Ishikawa (cell line): ENCODE data around the gene CFAP90.

ENCODE experiments used
- CEBPB ChIP-seq: IDR thresholded peaks from 2 replicates; pipeline ENCODE4 v1.6.1; 2012
- CREB1 ChIP-seq: IDR thresholded peaks from 2 replicates; pipeline ENCODE4 v1.6.1; 2012; ENCODE audit warnings: low read depth
- EGR1 ChIP-seq: IDR thresholded peaks from 2 replicates; pipeline ENCODE4 v1.6.1; 2012
- EP300 ChIP-seq: IDR thresholded peaks from 2 replicates; pipeline ENCODE4 v1.6.1; 2012; ENCODE audit warnings: borderline replicate concordance
- FOXM1 ChIP-seq: IDR thresholded peaks from 2 replicates; pipeline ENCODE4 v1.6.1; 2012; ENCODE audit warnings: low read depth, borderline replicate concordance
- NFIC ChIP-seq: IDR thresholded peaks from 2 replicates; pipeline ENCODE4 v1.6.1; 2012
- RAD21 ChIP-seq: IDR thresholded peaks from 2 replicates; pipeline ENCODE4 v1.6.1; 2012; ENCODE audit warnings: low read depth
- TAF1 ChIP-seq: IDR thresholded peaks from 2 replicates; pipeline ENCODE4 v1.6.1; 2012; ENCODE audit warnings: low read depth, mild to moderate bottlenecking
- TCF12 ChIP-seq: IDR thresholded peaks from 2 replicates; pipeline ENCODE4 v1.6.1; 2012; ENCODE audit warnings: low read depth
- TEAD4 ChIP-seq: IDR thresholded peaks from 2 replicates; pipeline ENCODE4 v1.6.1; 2012
- YY1 ChIP-seq: IDR thresholded peaks from 2 replicates; pipeline ENCODE4 v1.6.1; 2012; ENCODE audit warnings: low read depth
- ZBTB7A ChIP-seq: IDR thresholded peaks from 2 replicates; pipeline ENCODE4 v1.6.1; 2012; ENCODE audit warnings: low read depth
- TF ChIP-seq, protein P1 (sequence below): IDR thresholded peaks from 2 replicates; pipeline ENCODE4 v1.6.1; 2012
- TF ChIP-seq, protein P2 (sequence below): IDR thresholded peaks from 2 replicates; pipeline ENCODE4 v1.6.1; 2012; ENCODE audit warnings: low read depth, mild to moderate bottlenecking
- TF ChIP-seq, protein P3 (sequence below): IDR thresholded peaks from 2 replicates; pipeline ENCODE4 v1.6.1; 2012

The CFAP90 gene

DNA sequence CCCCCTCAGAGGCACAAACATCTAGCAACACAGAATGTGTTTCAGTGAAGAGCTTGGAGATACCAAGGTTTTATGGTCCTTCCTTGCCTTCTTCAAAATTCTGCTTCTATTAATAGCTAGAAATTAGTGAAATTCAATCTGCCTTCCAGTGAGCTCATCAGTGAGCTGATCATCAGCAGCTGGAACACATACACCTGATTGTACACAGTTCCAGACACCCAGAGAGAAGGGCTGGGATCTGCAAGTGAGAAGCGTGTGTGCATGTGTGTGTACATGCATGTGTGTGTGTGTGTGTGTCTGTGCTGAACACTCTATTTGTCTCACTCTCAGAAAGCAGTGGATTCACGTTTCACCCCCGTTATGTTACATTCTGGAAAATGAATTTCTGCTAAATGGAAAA, 28.5 kb downstream of the CFAP90 start:
- TF ChIP-seq NFIC (no peak), CEBPB (no peak), TEAD4 (no peak), TAF1 (no peak), YY1 (no peak), EGR1 (no peak), TCF12 (no peak), FOXM1 (no peak), CREB1 (no peak), ZBTB7A (no peak), RAD21 (no peak), EP300 (no peak)
- TF ChIP-seq, protein P1, sequence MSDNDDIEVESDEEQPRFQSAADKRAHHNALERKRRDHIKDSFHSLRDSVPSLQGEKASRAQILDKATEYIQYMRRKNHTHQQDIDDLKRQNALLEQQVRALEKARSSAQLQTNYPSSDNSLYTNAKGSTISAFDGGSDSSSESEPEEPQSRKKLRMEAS, result no peak
- TF ChIP-seq, protein P2, sequence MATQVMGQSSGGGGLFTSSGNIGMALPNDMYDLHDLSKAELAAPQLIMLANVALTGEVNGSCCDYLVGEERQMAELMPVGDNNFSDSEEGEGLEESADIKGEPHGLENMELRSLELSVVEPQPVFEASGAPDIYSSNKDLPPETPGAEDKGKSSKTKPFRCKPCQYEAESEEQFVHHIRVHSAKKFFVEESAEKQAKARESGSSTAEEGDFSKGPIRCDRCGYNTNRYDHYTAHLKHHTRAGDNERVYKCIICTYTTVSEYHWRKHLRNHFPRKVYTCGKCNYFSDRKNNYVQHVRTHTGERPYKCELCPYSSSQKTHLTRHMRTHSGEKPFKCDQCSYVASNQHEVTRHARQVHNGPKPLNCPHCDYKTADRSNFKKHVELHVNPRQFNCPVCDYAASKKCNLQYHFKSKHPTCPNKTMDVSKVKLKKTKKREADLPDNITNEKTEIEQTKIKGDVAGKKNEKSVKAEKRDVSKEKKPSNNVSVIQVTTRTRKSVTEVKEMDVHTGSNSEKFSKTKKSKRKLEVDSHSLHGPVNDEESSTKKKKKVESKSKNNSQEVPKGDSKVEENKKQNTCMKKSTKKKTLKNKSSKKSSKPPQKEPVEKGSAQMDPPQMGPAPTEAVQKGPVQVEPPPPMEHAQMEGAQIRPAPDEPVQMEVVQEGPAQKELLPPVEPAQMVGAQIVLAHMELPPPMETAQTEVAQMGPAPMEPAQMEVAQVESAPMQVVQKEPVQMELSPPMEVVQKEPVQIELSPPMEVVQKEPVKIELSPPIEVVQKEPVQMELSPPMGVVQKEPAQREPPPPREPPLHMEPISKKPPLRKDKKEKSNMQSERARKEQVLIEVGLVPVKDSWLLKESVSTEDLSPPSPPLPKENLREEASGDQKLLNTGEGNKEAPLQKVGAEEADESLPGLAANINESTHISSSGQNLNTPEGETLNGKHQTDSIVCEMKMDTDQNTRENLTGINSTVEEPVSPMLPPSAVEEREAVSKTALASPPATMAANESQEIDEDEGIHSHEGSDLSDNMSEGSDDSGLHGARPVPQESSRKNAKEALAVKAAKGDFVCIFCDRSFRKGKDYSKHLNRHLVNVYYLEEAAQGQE, result no peak
- TF ChIP-seq, protein P3, sequence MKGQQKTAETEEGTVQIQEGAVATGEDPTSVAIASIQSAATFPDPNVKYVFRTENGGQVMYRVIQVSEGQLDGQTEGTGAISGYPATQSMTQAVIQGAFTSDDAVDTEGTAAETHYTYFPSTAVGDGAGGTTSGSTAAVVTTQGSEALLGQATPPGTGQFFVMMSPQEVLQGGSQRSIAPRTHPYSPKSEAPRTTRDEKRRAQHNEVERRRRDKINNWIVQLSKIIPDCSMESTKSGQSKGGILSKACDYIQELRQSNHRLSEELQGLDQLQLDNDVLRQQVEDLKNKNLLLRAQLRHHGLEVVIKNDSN, result no peak

DNA sequence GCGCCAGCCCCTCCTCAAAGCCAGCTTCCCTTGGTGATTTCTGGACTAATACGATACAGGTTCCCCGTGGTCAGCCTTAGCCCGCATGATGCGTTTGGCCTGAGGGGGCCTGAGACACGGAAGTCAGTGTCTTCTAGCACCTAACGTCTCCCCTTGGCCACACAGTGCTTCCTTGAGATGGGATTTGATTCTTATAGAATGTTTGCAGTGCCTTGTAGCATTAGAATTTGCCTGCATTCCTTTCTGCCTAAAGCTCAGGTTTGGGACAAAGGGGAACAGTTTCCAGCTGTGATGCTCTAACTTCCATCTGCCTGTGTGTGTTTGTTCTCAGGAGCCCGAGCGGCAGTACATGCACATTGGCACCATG, 34.4 kb downstream of the CFAP90 start:
- TF ChIP-seq TAF1 (no peak), EP300 (no peak)

DNA sequence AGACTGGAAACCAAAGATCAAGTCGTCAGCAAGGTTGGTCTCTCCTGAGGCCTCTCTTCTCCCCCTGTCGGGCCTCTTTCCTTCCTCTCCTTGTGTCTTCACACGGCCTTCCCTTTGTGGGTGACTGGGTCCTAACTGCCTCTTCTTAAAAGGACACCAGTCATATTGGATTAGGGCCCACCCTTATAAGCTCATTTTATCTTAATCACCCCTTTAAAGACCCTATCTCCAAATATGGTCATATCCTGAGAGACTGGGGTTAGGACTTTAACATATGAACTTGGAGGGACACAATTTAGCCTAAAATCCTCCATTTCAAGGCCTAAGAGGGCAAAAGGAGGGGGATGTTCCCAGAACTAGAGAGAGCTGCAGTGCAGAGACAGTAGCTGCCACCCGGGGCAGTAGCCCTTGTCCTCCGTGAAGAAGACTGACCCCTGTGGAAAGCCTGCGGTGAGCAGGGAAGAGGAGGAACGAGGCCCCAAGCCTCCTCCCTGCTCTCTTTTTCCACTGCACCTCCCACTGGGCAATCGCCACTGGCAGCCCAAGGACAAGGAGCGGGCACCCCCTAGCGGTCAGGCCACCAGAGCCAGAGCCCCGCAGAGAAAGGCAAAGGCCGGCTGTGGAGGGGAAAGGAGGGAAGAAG, 34.9 kb downstream of the CFAP90 start:
- TF ChIP-seq YY1 (no peak), RAD21 (peak; percentile 84)

DNA sequence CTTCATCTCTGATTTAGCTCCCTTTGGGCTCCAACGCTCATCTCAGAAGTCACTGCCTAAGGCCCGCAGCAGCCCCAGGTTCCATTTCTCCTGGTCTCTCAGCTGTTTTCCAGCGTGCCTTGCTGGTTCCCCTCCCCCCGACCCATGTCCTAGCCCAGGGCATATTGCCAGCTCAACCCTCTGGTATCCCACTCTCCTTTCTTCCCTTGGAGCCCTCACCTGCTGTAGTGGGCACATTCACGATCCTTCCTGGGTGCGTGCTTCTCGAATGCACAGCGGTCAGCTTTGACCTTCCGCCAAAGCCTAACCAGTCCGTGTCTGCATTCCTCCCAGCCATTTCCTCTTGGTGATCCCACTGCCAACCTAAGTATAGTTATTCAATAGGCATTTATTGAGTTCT, 36.1 kb downstream of the CFAP90 start:
- no peak for TF ChIP-seq CEBPB
- no peak for TF ChIP-seq CREB1
- no peak for TF ChIP-seq ZBTB7A
- TF ChIP-seq NFIC, result no peak
- no peak for TF ChIP-seq EP300
- TF ChIP-seq FOXM1, result no peak
- TF ChIP-seq YY1, result no peak
- TF ChIP-seq, protein P2, result no peak
- no peak for TF ChIP-seq RAD21
- no peak for TF ChIP-seq TEAD4
- TF ChIP-seq, protein P3, result no peak
- TF ChIP-seq TAF1, result no peak

DNA sequence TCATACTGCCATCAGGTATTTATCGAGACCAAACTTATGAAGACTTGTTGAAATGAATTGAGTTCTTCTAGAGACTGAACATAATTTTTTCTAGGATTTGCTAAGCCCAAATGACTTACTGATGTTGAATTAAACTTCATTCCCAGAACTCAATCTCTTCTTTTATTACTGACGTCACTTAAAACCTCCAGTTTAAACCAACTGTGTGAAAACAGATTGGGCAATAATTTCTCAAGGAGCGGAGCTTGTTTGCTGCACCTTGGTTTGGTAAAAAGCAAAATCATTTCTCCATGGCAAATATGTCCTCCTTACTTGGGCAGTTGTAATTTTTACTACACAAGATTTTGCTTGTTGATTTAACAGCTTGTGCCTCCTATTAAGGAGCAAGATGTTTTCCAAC, 37.4 kb downstream of the CFAP90 start:
- TF ChIP-seq TAF1 (no peak), RAD21 (no peak), FOXM1 (no peak), NFIC (no peak), ZBTB7A (no peak), TEAD4 (no peak), CREB1 (no peak), YY1 (no peak), CEBPB (no peak), TCF12 (no peak), EP300 (no peak)
- TF ChIP-seq, protein P1, result no peak
- TF ChIP-seq, protein P3, result no peak
- TF ChIP-seq, protein P2, result no peak
